ENCODE data around the gene GOLGB1.
"Not testable (repeated sequence)": the region's sequence is repeated elsewhere in the genome, so short reads cannot be mapped to it uniquely, and the experiment has no call there.

GOLGB1 gene

GRCh38 chr3:121692010-121692699 is 57.4 kb downstream of the GOLGB1 start (continued):
- TF ChIP-seq OSR1 (CRISPR knock-in tag; IDR thresholded peaks at IDR 0.05) (no peak), TOX (CRISPR knock-in tag; IDR thresholded peaks at IDR 0.05; ENCODE audit: borderline replicate concordance) (no peak), ZNF70 (CRISPR knock-in tag; IDR thresholded peaks at IDR 0.05) (no peak), RARB (CRISPR knock-in tag; IDR thresholded peaks at IDR 0.05) (no peak)

DNA sequence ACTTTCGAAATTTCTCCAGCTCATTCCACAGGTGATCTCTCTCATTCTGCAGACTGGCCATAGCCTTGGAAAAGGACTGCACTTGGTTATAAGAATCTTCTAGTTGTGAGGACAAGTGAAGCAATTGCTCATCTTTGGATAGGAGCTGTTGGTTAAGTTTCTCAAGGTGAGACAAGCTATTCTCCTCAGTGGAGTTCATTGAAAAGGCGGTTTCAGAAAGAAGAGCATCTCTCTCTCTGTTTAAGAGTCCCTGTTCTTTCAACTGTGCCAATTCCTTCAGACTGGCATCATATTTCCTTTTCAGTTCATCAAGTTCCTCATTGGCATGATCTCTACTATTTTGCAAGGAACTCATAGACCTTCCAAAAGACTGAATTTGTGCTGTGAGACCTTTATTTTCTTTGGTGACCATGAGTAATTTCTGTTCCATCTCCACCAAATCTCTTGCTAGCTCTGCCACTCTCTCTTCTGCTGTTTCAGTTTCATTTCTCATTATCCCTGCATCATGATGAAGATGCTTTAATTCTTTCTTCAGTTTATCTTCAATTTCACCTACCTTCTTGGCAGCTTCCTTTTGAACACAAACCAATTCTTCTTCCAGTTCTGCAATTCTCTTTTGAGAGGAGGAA is 58.6 kb downstream of the GOLGB1 start:
- no peak for ATAC-seq
- TF ChIP-seq TCF4 (CRISPR knock-in tag; IDR thresholded peaks at IDR 0.05; ENCODE audit: borderline replicate concordance) (no peak), CSDC2 (CRISPR knock-in tag; IDR thresholded peaks at IDR 0.05) (no peak)

DNA sequence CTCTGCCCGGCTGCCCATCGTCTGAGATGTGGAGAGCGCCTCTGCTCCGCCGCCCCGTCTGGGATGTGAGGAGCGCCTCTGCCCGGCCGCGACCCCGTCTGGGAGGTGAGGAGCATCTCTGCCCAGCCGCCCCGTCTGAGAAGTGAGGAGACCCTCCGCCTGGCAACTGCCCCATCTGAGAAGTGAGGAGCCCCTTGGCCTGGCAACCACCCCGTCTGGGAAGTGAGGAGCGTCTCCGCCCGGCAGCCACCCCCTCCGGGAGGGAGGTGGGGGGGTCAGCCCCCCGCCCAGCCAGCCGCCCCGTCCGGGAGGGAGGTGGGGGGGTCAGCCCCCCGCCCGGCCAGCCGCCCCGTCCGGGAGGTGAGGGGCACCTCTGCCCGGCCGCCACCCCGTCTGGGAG is 60.8 kb downstream of the GOLGB1 start:
- ATAC-seq, result not testable (repeated sequence)

DNA sequence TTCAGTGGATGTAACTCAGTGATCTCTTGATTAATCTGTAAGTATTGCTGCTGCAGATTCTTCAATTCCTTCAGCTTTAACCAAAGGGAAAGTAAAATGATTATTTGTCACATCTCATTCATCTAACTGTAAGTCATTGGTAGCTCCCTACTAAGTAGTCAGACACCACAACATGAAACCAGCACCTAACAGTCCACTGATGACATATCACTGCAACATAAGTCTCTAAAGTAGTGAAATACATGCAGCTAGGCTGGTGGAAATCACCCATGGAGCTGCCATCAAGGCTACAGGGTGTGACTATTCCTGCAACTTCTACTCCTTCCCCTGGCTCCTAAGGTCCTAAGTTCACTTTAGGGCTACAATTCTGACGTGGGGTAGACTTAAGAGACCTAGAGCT is 67.7 kb downstream of the GOLGB1 start:
- TF ChIP-seq BACH2 (CRISPR knock-in tag; IDR thresholded peaks at IDR 0.05; ENCODE audit: borderline replicate concordance) (no peak), ZFP30 (CRISPR knock-in tag; IDR thresholded peaks at IDR 0.05) (no peak), PPARA (CRISPR knock-in tag; IDR thresholded peaks at IDR 0.05; ENCODE audit: borderline replicate concordance) (no peak), SNAI2 (CRISPR knock-in tag; IDR thresholded peaks at IDR 0.05) (no peak), TOX (CRISPR knock-in tag; IDR thresholded peaks at IDR 0.05; ENCODE audit: borderline replicate concordance) (no peak), ZNF70 (CRISPR knock-in tag; IDR thresholded peaks at IDR 0.05) (no peak), CSDC2 (CRISPR knock-in tag; IDR thresholded peaks at IDR 0.05) (no peak), TCF4 (CRISPR knock-in tag; IDR thresholded peaks at IDR 0.05; ENCODE audit: borderline replicate concordance) (no peak), ESRRG (CRISPR knock-in tag; IDR thresholded peaks at IDR 0.05) (no peak), ZFP3 (CRISPR knock-in tag; IDR thresholded peaks at IDR 0.05) (no peak), ZNF565 (CRISPR knock-in tag; conservative IDR thresholded peaks at IDR 0.05; ENCODE audit: low read depth) (no peak), OSR1 (CRISPR knock-in tag; IDR thresholded peaks at IDR 0.05) (no peak), ZC3H10 (CRISPR knock-in tag; IDR thresholded peaks at IDR 0.05) (no peak), PATZ1 (CRISPR knock-in tag; IDR thresholded peaks at IDR 0.05; ENCODE audit: borderline replicate concordance) (no peak), GLIS3 (CRISPR knock-in tag; IDR thresholded peaks at IDR 0.05) (no peak), ARNTL (CRISPR knock-in tag; IDR thresholded peaks at IDR 0.05; ENCODE audit: borderline replicate concordance, low read depth) (no peak), ZNF8 (CRISPR knock-in tag; IDR thresholded peaks at IDR 0.05) (no peak)
- TF ChIP-seq, protein P1, sequence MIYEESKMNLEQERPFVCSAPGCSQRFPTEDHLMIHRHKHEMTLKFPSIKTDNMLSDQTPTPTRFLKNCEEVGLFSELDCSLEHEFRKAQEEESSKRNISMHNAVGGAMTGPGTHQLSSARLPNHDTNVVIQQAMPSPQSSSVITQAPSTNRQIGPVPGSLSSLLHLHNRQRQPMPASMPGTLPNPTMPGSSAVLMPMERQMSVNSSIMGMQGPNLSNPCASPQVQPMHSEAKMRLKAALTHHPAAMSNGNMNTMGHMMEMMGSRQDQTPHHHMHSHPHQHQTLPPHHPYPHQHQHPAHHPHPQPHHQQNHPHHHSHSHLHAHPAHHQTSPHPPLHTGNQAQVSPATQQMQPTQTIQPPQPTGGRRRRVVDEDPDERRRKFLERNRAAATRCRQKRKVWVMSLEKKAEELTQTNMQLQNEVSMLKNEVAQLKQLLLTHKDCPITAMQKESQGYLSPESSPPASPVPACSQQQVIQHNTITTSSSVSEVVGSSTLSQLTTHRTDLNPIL (CRISPR knock-in tag; IDR thresholded peaks at IDR 0.05; ENCODE audit: low read depth), result no peak
- TF ChIP-seq, protein P2, sequence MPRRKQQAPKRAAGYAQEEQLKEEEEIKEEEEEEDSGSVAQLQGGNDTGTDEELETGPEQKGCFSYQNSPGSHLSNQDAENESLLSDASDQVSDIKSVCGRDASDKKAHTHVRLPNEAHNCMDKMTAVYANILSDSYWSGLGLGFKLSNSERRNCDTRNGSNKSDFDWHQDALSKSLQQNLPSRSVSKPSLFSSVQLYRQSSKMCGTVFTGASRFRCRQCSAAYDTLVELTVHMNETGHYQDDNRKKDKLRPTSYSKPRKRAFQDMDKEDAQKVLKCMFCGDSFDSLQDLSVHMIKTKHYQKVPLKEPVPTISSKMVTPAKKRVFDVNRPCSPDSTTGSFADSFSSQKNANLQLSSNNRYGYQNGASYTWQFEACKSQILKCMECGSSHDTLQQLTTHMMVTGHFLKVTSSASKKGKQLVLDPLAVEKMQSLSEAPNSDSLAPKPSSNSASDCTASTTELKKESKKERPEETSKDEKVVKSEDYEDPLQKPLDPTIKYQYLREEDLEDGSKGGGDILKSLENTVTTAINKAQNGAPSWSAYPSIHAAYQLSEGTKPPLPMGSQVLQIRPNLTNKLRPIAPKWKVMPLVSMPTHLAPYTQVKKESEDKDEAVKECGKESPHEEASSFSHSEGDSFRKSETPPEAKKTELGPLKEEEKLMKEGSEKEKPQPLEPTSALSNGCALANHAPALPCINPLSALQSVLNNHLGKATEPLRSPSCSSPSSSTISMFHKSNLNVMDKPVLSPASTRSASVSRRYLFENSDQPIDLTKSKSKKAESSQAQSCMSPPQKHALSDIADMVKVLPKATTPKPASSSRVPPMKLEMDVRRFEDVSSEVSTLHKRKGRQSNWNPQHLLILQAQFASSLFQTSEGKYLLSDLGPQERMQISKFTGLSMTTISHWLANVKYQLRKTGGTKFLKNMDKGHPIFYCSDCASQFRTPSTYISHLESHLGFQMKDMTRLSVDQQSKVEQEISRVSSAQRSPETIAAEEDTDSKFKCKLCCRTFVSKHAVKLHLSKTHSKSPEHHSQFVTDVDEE (CRISPR knock-in tag; IDR thresholded peaks at IDR 0.05), result no peak
- TF ChIP-seq, protein P3, sequence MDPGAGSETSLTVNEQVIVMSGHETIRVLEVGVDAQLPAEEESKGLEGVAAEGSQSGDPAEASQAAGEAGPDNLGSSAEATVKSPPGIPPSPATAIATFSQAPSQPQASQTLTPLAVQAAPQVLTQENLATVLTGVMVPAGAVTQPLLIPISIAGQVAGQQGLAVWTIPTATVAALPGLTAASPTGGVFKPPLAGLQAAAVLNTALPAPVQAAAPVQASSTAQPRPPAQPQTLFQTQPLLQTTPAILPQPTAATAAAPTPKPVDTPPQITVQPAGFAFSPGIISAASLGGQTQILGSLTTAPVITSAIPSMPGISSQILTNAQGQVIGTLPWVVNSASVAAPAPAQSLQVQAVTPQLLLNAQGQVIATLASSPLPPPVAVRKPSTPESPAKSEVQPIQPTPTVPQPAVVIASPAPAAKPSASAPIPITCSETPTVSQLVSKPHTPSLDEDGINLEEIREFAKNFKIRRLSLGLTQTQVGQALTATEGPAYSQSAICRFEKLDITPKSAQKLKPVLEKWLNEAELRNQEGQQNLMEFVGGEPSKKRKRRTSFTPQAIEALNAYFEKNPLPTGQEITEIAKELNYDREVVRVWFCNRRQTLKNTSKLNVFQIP (CRISPR knock-in tag; IDR thresholded peaks at IDR 0.05; ENCODE audit: borderline replicate concordance, low read depth), result no peak
- no peak for ATAC-seq
